Pons (tissue), 1 donor: ENCODE measurements around the gene NFIB.

Experiments used
- DNase-seq: peaks from one replicate; pipeline ENCODE4 v3.0.0-alpha.2; 2016; ENCODE audit warnings: low spot score

The NFIB gene

DNA sequence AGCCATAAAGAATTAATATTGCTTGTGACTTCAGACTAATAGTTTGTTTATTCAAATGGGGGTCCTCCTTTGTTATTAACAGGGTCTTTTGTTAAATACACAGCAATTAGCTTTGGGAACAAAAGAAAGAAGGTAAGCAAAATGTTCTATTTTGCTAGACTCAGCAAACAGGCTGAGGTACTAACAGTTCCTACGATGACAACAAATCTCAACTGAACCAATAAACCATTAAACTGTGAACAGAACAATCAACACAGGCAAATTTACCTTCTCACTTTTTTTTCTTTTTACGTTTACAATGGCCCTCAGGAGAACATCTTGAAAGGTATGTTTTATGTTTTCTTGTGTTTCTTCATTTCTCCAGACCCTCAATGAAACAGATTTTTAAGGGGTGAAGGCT is 207.2 kb downstream of the NFIB start:
- no peak for DNase-seq

DNA sequence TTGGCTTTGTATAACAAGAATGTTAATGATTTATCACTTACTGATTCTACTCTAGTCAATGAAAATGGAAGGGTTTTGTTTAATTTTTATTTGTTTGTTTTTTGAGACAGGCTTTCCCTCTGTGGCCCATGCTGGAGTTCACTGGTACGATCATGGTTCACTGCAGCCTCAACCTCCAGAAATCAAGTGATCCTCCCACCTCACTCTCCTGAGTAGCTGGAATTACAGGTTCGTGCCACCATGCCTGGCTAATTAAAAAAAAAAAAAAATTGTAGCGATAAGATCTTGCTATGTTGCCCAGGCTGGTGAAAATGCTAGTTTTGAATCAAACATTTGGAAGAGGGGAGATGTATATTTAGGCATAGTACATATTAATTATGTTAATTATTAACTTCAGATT is 209.4 kb downstream of the NFIB start:
- no peak for DNase-seq

DNA sequence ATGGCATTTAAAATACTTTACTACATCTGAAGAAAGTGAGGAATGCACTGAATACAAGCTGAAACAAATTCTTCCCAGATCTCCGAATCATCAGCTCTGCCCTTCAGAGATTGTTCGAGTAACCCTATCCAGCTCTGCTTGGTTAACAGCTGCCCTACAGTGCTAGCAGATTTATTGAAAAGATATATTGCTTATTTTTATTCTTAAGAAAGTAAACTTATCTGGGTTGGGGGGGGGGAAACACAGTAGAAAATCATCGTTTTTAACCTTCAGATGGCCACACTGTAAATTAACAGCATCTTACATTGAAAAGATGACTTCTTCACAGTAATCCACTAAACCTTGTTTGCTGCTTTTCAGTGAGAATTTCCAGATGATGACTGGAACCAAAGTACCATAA is 210.8 kb downstream of the NFIB start:
- no peak for DNase-seq

DNA sequence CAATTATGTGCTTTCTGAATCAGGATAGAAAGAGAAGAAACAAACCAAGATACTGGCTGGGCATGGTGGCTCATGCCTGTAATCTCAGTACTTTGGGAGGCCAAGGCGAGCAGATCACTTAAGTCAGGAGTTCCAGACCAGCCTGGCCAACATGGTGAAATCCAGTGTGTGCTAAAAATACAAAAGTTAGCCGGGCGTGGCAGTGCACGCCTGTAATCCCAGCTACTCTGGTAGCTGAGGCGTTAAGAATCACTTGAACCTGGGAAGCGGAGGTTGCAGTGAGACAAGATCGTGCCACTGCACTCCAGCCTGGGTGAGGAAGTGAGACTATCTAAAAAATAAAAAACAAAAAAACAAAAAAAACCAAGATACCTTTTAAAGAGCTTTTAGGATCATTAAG is 214.2 kb downstream of the NFIB start:
- no peak for DNase-seq

DNA sequence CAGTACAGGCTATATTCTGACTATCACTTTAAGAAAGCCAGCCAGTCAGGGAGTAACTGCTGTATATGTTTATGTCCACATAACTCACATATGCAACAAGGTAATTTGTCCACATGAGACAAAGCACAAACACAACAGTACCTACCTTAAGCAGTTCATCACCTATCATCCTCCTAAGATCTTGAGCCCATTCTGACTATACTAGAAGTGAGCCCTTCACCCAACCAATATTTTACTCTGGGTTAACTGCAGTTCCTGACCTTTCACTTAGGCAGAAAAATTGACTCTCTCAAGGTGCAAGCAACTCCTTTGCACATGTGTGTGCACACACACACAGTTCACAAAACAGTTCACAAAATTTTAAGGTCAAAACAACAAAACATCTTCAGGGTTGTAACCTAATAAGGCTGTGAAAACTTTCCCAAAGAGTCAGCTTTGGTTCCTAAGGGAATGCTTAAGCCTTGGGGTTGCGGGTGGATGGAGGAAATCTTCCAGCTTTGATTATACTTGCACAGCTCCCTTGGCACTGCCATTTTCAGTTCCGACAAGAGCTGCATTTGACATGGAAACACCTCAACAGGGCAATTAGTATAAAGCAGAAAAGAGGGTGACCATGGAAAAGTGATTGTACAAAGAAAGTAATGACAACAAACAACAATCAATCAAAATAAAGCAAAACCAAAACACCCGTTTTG is 215.3 kb downstream of the NFIB start:
- no peak for DNase-seq

DNA sequence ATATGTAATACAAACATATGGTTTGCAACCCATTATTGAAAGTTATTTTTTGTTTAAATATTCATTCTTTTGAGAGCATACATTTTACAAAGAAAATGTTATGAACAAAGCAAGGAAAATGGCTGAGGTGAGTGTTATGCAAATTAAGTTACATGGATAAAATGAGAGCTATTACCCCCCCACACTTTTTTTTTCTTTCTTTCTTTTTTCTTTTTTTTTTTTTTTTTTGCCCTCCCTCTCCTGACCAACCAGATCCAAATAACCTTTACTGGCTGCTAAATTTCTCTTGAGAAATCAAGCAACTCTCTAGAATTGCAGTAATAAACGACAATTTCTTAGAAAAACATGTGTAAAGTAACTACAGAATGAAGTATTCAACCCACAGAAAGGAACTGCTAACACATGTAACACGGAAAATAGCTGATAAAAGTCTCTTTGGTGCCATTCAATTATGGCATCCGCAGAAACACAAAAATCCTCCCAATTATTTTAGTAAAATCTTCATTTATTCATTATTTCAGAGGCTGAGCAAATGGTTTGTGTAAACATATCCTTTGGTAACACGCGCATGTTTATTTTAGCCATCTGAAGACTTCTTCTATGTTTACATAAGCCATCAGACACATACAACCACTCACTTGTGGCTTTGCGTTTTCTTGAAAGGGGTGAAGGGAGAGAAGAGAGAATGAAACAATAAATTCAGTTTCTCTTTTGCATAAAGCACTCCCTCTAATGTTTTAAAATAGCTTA is 216.1 kb downstream of the NFIB start:
- DNase-seq = no peak

DNA sequence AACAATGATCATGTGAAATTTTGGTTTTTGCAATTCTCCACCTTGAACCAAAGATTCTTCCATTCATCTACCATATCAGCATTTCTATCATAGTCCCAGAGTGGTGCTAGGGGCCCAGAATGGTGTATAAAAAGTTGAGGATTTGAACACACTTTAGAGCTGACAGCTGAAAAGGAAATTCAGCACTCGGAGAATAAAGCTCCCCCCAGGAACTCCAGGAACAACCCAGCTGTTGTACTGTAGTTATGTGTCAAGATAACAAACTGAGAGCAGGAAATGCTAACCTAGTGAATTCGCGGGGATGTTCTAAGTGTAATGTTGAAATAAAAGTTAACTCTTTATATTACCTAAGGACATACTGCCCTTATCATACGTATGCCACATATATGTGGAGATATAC is 216.7 kb downstream of the NFIB start:
- DNase-seq = no peak

DNA sequence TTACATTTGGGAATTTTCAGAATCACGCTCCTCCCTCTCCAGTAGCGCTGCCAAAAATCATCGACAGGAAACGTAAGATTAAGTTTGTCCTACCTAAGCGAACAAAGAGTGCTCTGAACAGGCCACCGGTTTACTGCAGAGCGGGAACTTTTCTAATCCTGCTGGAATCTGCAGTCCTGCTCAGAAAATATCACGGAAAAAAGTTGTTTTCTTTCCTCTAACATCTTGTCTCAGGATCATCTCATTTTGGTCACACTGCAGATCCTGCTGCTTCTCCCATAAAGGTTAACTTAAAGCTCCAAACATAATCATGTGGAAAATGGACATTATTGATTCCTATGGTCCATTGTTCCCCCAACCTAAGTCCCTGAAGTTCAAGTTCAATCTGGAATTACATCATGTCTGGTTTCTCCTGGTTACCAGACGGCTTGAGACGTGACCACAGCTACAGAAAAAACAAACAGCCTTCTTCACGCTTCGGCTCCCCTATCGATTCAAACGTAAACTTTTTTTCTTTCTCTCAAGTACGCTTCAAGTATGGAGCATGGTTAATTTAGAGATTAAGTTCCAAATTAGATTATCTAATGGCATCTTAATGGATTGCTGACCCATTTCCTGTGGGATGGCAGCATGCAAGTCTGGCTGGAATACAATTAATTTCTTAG is 217.6 kb downstream of the NFIB start:
- DNase-seq = no peak

DNA sequence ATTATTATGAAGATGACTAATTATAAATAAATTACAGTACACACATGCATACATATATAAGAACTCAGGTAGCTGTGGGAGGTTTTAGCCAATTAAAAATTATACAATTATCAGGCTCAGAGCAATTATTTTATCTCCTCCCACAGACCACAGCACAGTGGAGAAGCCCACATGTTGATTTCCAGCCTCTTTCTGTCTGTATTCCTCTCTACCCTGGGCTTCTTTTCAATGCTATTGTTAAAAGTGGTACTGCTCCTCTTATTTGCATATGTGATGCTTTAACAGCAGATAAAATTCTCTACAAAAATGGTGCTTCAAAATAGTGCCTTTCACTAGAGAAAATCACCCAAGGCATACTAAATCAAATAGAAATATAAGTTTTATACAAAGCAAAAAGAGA is 218.7 kb downstream of the NFIB start:
- no peak for DNase-seq

DNA sequence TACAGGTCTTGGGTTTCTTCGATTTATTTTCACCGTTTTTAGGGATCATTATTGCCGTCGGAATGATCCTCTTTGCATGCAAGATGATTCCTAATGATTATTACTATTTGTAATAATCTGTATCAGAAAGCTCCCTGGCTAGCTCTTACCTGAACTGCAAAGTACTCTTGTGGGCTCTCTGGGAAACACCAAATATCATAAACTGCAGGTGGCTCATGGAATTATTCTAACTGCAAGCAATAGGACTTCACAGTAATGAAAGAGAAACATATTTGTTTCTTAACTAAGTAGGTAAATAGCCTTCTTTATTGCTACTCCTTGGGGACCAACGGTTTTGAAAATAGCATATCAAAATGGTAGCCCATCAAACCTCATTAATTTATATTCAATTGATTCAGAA is 219.4 kb downstream of the NFIB start:
- DNase-seq = no peak

DNA sequence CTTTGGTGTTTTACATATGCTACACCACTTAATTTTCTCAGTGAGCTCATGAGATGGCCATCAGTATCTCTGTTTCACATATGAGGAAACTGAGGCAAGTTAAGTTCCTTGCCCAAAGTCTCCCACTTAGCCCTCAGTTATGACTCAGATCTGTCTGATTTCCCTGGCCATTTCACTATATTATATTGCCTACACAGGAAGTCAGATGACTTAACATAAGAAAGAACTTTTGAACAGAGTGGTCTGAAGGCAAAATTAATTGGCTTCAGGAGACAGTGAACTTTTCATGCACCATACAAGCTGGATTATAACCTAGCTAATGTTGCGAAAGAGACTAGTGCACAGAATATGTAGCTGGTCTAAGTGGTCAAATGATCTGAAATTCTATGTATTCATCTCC is 221.6 kb downstream of the NFIB start:
- DNase-seq = no peak

DNA sequence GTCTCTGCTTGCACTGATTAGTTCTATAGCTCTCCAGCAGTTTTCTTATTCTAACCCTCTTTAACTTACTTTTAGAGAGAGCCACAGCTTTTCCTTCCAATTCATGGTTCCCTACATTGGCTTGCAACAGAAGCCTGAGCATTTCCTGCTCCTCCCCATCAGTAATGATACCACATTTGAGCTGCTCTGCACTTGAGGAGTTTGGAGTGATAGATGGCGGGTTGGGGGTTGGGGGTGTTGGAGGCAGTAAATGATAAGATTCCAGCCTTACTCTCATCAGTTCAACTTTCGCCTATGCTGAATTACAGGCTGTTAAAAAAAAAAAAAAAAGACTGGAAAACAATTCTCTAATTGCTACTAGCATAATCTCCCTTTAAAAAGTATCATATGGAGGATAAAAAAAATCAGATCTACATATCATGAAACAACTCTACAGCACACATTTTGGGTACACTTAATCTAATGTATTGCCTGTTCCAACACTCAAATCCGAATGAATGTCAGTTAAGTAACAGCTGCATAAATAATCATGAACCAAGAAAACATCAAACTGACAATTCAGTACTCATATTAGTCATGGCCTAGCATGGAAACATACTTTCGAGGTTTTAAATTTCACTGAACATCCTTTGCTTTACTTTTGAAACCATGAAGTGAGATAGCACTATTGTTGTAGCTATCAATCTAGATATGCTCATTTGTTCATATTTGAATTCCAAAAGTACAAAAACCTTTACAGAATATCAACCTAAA is 224.7 kb downstream of the NFIB start:
- no peak for DNase-seq

DNA sequence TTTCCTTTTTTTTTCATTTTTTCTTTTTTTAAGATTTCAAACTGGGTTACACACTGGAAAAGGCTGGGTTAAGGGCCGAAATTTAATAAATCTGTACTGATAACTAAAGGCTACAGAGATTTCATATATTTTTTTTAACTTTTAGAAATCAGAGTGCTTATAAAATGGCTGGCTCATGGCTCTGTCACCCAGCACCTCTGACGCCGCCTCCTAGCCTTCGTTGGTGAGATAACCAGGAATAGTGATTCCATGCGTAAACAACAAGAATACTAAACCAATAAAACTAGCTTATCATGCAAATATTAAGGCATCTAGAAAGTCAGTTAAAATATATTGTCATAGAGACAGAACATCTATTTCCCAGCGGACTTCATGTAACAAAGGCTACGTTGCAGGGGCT is 226.4 kb downstream of the NFIB start:
- no peak for DNase-seq

DNA sequence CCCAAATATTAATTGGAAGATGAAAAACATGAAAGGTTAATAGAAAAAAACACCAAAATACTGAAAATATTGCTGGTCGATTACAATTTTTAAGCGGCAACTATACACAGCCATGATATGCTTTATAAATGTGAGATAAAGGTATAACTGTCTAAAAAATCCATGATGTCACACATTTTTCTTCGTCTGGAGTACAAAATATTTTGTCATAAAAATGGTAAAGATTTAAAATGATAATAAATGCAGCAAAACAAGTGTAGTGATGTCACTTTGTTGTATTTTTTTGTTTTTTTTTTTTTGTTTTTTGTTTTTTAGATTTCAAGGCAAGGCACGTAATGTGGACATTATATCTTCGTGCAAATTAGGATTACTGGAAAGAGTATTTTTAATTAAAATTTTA is 227.4 kb downstream of the NFIB start:
- DNase-seq = no peak

DNA sequence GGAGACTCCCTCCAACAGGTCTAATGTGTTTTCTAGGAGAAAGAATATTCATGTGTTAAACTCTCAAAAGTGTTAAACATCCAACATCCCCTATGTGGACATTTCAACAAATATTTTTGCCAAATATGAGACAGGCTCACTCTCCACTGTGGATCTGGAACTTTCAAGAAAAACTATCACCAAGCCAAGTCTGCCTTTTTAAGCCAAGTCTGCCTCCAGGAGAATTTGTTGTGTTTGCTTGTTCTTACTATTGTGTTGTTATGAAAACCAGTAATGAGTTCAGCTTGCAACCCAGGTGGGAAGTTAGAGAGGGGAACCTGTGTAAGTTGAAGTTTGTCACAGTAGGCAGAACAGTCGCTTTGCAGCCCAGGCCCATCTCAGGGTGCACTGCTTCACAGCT is 228.1 kb downstream of the NFIB start:
- no peak for DNase-seq

DNA sequence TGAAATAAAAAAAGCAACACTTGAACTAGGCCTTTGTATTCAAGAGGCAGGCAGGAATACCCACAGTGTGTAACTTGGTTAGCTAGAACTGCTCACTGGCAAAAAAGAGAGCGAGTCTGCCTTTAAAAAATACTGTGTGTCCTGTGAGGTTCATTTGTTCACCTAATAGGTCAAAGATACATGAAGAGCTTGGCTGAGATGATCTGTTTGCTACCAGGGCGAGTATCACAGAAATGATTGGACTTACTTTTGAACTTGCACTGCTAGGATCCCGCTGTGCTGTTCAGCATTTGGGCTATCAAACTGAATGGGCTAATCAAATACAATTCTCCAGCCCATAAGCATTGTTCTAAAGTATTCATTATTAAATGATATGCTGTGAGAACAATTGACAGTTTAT is 229.1 kb downstream of the NFIB start:
- no peak for DNase-seq

DNA sequence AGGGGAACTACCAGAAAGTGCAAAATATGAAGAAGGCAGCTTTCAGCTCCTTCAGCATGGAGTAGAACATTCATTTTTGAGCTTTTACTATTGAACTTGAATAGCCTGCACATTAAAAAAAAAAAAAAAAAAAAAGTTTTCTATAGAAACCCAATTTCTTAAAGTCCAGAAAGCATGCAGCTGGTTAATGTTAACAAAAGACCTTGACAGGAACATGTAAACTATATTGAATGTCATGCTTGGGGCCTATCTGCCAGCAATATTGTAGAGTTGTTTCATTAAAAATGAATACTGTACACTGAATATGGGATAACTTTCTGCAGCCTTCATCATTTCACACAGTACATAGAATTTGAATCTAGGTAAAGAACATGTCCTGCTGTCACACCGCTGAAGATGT is 230.6 kb downstream of the NFIB start:
- DNase-seq = no peak

DNA sequence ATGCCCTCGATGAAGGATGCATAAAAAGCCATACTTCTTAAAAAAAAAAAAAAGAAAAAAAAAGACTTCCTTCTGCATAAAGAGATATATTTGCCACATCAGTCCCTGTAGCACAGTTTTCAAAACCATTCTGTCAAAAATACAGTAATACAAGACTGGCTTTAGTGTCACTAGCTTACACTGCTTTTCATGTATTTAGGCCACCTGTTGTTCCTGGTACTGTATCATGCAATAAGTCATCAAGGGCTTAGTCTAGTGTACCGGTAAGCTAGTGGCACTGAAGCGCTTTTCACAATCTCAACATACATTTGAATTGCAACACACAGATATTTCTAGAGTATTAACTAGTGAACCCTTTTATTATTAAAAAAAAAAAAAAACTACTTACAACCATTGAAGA is 231.2 kb downstream of the NFIB start:
- DNase-seq = no peak

DNA sequence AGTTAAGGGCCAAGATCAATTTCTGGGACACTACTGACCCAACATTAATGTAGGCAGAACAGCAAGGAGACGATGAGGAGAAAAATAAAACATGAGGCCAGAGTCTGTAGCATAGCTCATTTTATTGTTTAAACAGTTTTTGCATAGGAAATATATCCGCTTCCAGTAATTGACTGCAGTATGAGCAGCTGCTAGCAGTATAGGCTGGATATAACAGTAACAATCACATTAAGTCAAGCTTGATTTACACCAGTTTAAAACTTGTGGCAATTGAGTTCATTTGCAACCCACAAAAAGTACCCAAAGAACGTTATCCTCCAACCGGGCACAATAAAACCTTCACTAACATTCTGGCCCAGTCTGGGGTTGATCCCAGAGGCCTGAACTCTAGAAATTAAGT is 232.2 kb downstream of the NFIB start:
- no peak for DNase-seq

DNA sequence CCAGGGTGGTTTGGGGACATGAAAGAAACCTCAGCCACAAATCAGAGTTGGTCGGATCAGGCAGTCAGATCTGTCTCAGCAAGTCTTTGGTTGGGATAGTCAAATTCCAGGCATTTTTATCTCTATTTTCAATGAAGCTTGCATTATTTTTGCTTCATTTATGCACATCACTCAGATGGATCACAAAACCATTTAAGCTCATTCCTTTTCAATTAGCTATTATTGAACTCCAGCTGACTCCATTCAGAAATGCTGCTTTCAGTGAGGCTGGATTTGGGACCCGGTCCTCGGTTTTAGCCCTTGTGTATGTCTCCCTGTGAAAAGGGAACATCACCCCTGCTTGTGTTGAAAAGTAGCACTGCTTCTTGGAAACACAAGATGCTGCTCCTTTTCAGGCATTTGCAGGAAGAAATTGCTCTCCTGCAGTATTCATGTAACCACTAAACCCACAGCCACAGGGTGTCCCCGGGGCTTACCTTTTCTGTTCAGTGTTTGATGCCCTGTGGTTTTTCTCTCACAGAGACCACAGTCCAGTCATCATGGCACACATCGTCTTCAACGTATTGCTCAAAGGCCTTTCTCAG is 232.9 kb downstream of the NFIB start:
- DNase-seq = no peak

DNA sequence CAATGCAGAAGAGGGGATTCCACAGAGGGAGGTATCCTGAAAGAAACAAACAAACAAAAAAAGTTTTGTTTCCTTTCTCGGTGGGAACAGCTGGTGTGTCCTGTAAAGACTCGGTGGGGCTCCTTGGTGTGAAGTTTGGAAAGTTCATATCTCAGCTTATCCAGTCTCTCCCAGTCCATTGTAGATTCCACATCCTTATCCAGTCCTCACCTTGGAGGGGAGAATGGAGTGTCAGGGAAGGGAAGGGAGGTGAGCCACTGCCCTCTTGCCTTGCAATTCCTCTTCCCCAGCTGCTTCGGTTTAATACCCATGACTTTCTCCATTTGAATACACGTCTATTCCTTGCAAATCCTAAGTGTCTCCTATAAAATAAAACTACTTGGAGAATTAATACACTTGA is 234.5 kb downstream of the NFIB start:
- DNase-seq = no peak

DNA sequence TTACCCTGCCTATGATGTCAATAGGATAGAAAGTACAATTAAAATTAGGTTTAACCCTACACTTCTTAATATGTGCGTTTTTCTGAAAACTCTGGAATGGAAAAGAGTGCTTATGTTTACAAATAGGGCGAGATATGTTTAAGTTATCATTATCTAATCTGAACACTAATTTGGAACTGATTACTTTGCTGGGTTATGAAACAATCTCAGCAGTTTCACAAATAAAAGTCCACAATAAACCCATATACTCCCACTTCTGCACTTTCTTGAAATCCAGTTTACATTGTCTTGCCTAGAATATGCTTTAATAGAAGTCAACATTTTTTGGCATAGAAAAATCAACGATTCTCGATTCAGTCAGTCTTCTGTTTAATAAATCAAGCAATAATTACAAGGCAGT is 236.3 kb downstream of the NFIB start:
- DNase-seq = no peak
